K562 (cell line): ENCODE data around the gene FBXO4. TPM values are rescaled to one million over a fixed set of nuclear protein-coding genes. Genes with fewer than 3 reads are reported as not detected.

Source experiments
- EP300 ChIP-seq: IDR thresholded peaks from 2 replicates; pipeline ENCODE4 v1.6.1; 2012; ENCODE audit warnings: low read length, improper control_type of control experiment
- FOXP4 ChIP-seq: sonication (generic); formaldehyde crosslinking; IDR thresholded peaks from 2 replicates; pipeline ENCODE4 v1.8.0; 2022; ENCODE audit warnings: mild to moderate bottlenecking, missing genetic modification reagents, borderline replicate concordance
- HDAC8 ChIP-seq: fragments of 450-650 bp; IDR thresholded peaks from 2 replicates; pipeline ENCODE4 v1.6.1; 2016; ENCODE audit warnings: mild to moderate bottlenecking, missing genetic modification characterization, moderate library complexity, missing compliant biosample characterization
- NFRKB ChIP-seq: fragments of 450-650 bp; IDR thresholded peaks from 2 replicates; pipeline ENCODE4 v1.6.1; 2016; ENCODE audit warnings: low read depth
- ZNF280A ChIP-seq: fragments of 450-650 bp; IDR thresholded peaks from 2 replicates; pipeline ENCODE4 v1.6.1; 2018; ENCODE audit warnings: mild to moderate bottlenecking, low read depth; ENCODE audit not compliant: partially characterized antibody
- polyA plus RNA-seq, 8 experiments: library from polyadenylated mRNA; depleted of rRNA in 4 of 8; stranded (reverse) in 5 of 8; unstranded in 3 of 8; fragments of >200 nt; fragmentation: Nextera tagmentation in 2 of 8; fragmentation: Illumina TruSeq in 1 of 8; extraction: Ambion mirVana in 2 of 8; extraction: Trizol in 1 of 8; gene quantifications; 2 replicates each; pipeline versions ENCODE4 v1.2.1 to v1.2.3, GENCODE V29; 2011 to 2014; ENCODE audit warnings: inconsistent platforms in 1 of 8, missing spikeins in 1 of 8
- total RNA-seq, 7 experiments: library from RNA; depleted of rRNA in 6 of 7; stranded (reverse); fragments of >200 nt in 6 of 7; fragmentation: Illumina TruSeq in 2 of 7; extraction: Trizol in 2 of 7; gene quantifications; 2 replicates each; pipeline versions ENCODE4 v1.2.1 to v1.2.3, GENCODE V29; 2011 to 2021; ENCODE audit warnings: low replicate concordance in 1 of 7
- TF ChIP-seq, protein P1 (sequence below): fragments of 450-650 bp; conservative IDR thresholded peaks from 2 replicates; pipeline ENCODE4 v1.6.1; 2016; ENCODE audit warnings: missing genetic modification characterization, low read depth, mild to moderate bottlenecking, missing compliant biosample characterization, moderate library complexity
- TF ChIP-seq, protein P2 (sequence below), 2 experiments: fragments of 450-650 bp; formaldehyde crosslinking in 1 of 2; IDR thresholded peaks; 2 replicates each; pipeline versions ENCODE4 v1.4.0 to v1.6.1; 2014 to 2020; ENCODE audit warnings: mild to moderate bottlenecking in 2 of 2, borderline replicate concordance in 1 of 2, low read depth in 1 of 2

Gene FBXO4
- total and polyA plus RNA-seq, 9 of the 15 experiments (the other 6 are each of a cell fraction or from before 2014, with no cell fraction given): 5.9 to 33.4 (median 19.6) TPM

GRCh38 chr5:41924872-41925554, at the start of gene FBXO4 (continued):
- TF ChIP-seq ZNF280A: no peak
- TF ChIP-seq, protein P1, sequence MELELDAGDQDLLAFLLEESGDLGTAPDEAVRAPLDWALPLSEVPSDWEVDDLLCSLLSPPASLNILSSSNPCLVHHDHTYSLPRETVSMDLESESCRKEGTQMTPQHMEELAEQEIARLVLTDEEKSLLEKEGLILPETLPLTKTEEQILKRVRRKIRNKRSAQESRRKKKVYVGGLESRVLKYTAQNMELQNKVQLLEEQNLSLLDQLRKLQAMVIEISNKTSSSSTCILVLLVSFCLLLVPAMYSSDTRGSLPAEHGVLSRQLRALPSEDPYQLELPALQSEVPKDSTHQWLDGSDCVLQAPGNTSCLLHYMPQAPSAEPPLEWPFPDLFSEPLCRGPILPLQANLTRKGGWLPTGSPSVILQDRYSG: peak; percentile 85
- TF ChIP-seq FOXP4 (CRISPR knock-in tag): no peak; the same call in 1 of the 2 replicates
- no peak for TF ChIP-seq EP300
- TF ChIP-seq HDAC8 (tag): 0 out of 2 replicates have a peak, but pooled peaks have one; percentile 87
- TF ChIP-seq, protein P2, sequence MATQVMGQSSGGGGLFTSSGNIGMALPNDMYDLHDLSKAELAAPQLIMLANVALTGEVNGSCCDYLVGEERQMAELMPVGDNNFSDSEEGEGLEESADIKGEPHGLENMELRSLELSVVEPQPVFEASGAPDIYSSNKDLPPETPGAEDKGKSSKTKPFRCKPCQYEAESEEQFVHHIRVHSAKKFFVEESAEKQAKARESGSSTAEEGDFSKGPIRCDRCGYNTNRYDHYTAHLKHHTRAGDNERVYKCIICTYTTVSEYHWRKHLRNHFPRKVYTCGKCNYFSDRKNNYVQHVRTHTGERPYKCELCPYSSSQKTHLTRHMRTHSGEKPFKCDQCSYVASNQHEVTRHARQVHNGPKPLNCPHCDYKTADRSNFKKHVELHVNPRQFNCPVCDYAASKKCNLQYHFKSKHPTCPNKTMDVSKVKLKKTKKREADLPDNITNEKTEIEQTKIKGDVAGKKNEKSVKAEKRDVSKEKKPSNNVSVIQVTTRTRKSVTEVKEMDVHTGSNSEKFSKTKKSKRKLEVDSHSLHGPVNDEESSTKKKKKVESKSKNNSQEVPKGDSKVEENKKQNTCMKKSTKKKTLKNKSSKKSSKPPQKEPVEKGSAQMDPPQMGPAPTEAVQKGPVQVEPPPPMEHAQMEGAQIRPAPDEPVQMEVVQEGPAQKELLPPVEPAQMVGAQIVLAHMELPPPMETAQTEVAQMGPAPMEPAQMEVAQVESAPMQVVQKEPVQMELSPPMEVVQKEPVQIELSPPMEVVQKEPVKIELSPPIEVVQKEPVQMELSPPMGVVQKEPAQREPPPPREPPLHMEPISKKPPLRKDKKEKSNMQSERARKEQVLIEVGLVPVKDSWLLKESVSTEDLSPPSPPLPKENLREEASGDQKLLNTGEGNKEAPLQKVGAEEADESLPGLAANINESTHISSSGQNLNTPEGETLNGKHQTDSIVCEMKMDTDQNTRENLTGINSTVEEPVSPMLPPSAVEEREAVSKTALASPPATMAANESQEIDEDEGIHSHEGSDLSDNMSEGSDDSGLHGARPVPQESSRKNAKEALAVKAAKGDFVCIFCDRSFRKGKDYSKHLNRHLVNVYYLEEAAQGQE (IDR thresholded peaks at IDR 0.05; ENCODE audit: borderline replicate concordance): peak; percentile 70
- TF ChIP-seq, protein P2 (CRISPR knock-in tag; IDR thresholded peaks at IDR 0.05; ENCODE audit: low read depth): peak; percentile 66; the same call in 1 of the 2 replicates
- TF ChIP-seq NFRKB: peak; percentile 90; the same call in 1 of the 2 replicates
